Globus pallidus (tissue), 1 donor: ENCODE measurements around the gene JPH2.
"Not testable (repeated sequence)": the region's sequence is repeated elsewhere in the genome, so short reads cannot be mapped to it uniquely, and the experiment has no call there.

Experiments
- DNase-seq: peaks from one replicate; pipeline ENCODE4 v3.0.0-alpha.2; 2015; ENCODE audit warnings: low spot score

JPH2 gene

GRCh38 chr20:44187054-44187771, at the start of gene JPH2:
JPH2 (minus strand) TSS chr20:44187188; CDS start chr20:44186705, 483 bp downstream.
- no peak for DNase-seq

DNA sequence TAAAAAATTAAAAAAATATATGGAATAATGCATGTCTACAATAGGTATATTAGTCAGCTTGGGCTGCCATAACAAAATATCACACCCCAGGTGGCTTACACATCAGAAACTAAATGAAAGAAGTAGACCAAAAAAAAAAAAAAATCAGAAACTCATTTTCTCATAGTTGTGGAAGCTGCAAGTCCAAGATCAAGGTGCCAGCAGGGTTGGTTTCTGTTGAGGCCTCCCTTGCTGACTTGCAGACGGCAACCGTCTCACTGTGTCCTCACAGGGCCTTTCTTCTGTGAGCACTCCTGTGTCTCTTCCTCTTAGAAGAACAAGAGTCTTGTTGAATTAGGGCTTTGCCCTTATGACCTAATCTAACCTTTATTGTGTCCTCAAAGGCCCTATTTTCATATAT, 48.7 kb upstream of the JPH2 start:
- DNase-seq = no peak

DNA sequence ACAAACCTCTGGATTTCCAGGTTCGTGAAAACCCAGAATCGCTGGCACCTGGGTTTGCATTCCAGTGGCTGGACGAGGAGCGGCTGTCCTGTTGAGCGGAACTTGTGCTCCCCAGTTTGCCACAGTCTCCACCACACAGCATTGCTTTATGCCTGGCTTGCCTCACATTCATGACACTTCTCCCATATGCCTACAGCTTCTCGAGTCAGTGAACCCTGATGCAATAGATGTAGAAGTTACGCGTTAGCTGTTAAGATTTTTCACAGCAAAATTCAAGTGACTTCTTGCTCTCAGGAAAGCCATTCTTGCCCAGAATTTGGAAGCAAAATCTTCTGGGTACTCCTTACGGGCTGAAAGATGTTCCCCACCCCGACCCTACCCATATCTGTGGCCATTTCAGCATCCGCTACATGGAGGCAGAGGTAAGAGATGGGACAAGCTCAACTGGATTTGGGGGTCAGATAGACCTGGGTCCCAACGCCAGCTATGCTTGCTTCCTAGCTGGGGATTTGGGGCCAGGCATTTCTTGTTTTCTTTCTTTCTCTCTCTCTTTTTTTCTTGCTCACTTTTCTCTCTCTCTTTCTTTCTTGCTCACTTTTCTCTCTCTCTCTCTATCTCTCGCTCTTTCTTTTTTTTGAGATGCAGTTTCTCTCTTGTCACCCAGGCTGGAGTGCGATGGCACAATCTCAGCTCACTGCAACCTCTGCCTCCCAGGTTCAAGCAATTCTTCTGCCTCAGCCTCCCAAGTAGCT, 47.8 kb upstream of the JPH2 start:
- DNase-seq = no peak

GRCh38 chr20:44233436-44234016, 46.5 kb upstream of the JPH2 start:
- no peak for DNase-seq

DNA sequence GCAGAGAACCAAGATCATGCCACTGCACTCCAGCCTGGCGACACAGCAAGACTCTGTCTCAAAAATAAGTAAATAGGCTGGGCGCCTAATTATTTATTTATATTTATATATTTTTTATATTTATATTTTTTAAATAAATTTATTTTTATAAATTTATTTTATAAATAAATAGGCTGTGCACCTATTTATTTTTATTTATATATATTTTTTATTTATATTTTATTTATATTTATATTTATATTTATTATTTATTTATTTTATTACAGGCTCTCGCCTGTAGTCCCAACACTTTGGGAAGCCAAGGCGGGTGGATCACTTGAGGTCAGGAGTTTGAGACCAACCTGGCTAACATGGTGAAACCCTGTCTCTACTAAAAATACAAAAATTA, 45.5 kb upstream of the JPH2 start:
- not testable (repeated sequence) for DNase-seq

- no peak for DNase-seq
These were observed 44.9 kb upstream of the JPH2 start for GRCh38 chr20:44231713-44232468.

- DNase-seq = no peak
These were observed 44.2 kb upstream of the JPH2 start for GRCh38 chr20:44231193-44231592.

DNA sequence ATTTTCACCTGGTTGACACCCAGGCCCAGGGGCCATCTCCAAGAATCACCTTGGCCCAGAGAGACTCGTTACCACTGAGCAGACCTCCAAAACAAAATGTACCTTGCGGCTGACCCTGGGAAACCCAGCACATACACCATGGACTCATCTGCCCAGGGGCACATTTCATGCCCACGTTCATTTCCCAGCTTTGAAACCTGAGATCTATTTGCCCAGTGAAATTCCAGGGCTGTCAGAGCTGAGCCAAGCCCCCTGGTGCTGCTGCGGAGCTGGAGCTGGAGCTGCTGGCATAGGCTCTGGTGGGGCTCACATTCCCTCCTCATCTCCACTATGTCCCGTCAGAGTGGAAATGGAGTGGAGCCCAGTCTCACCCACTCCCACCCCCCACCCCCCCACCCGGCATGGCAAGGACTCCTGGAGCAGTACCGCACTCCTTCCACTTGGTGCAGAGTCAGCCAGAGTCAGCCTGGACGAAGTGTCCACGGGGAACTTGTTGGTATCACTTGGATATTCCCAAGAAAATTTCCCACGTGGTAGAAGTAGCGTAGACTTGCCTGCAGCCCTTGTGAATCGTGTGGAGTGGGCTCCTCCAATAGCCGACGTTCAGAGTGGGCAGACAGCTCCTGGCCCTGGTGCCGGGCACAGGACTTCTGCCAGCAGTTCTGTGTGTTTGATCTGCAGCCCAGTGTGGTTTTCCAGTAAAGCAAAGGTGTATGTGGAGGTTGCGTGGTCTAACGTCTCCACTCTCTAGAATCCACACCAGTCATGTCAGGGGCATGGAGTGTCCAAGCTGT, 41.7 kb upstream of the JPH2 start:
- DNase-seq = no peak

DNA sequence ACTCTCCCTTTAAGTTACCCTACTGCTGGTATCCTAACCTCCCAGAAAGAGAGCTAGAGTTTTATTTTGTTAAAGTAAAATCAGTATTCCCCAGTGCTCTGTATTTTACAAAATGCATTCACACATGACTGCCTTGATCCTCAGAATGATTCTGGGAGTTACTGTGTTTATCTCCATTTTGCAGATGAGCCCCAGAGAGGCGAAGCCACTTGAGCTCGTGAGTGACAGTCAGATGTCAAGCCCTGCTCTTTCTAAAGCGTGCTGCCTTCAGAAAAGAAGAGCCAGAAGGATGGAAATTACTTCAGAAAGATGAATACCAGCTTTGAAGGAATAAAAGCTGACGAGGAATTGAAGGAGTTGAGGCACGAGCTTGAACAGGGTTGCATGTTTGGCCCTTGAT, 37.6 kb upstream of the JPH2 start:
- no peak for DNase-seq

DNA sequence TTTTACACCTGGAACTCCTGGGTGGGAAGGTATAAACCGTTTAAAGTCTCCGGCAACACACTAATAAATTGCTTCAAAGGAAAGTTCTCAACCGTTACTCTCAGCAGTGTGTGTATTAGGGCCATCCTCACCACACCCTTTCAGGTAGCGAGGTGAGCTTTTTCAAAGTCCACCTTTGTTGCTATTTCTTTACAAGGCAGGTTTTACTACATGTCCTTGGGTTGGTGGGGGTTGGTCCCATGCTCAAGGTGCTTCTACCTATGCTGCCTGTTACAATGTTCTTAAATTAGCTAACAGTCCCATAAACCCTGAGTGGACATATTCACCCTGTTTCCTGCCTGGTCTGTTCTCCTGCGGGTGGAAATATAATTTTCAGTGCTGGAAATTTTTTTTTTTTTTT, 36.7 kb upstream of the JPH2 start:
- no peak for DNase-seq

DNA sequence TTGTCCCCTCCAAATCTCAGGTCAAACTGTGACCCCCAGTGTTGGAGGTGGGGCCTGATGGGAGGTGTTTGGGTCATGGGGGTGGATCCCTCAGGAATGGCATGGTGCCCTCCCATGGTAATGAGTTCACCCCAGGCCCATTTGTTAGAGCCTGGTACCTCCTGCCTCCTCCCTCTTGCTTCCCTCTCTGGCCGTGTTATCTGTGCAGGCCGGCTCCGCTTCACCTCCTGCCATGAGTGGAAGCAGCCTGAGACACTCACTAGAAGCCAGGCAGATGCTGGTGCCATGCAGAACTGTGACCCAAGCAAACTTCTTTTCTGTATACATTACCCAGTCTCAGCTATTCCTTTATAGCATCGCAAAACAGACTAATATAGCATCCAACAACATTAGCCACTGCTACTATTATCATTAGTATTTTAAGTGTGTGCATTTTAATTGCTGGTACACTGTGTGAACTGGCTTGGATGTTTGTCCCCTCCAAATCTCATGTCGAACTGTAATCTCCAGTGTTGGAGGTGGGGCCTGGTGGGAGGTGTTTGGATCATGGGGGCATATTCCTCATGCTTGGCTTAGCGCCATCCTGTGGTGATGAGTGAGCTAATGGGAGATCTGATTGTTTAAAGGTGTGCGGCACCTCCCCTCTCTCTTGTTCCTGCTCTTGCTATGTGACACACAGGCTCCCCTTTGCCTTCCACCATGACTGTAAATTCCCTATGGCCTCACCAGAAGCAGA, 35.8 kb upstream of the JPH2 start:
- DNase-seq = no peak

DNA sequence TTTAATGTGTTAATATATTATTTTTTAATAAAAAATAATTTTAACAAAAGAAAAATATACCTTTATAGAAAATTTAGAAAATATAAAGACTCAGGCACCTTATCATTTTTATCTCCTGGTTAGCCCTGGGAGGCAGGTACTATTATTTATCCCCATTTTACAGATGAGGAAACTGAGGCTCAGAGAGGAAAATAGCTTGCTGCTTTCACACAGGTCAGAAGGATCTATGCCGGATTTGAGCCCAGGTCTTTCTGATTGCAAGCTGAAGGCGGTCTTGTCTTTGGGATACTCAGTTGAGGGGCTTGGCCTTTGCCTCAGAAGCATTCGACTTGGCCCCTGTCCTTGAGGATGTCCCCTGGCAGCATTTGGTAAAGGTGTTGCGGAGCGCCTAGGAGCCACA, 35.0 kb upstream of the JPH2 start:
- DNase-seq = no peak

GRCh38 chr20:44221368-44221954, 34.5 kb upstream of the JPH2 start:
- no peak for DNase-seq

DNA sequence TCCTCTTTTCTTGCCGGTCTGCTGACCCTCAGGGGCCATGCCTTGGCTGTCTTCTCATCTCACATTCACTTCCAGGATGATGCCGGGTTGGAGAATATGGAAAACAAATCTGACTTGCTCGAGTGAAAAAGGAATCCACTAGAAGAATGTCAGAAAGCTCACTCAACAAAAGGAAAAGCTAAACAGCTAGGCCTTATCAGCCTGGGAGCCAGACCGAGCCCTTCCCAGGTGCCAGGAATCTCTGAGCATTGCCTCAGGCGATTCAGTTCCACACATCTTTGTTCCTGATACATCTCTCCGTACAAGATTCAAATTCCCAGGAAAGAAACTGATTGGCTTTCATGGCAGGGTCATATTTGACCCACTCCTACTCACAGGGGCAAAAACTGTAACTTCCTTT, 32.8 kb upstream of the JPH2 start:
- DNase-seq = no peak

DNA sequence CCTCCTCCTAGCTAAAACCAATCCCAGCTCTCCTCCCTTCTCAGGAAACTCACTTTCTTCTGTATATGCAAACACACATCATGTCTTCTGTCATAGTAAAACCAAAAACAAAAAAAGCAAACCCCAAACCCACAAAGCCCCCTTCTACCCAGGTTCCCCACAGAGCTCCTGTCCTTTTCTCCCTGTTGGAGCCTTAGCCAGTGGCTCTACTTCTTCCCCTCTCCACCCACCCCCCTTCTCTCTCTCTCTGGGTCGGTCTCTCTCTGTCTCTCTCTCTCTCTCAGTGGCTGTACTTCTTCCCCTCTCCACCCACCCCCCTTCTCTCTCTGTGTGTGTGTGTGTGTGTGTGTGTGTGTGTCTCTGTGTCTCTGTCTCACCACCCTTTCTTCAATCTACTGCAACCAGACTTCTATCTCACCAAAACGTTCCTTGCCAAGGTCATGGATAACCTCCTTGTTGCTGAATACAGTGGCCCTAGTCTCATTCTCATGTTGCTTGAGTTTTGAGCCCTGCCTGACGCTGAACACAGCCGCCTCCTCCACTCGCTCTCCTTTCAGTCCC, 32.3 kb upstream of the JPH2 start:
- DNase-seq = no peak

DNA sequence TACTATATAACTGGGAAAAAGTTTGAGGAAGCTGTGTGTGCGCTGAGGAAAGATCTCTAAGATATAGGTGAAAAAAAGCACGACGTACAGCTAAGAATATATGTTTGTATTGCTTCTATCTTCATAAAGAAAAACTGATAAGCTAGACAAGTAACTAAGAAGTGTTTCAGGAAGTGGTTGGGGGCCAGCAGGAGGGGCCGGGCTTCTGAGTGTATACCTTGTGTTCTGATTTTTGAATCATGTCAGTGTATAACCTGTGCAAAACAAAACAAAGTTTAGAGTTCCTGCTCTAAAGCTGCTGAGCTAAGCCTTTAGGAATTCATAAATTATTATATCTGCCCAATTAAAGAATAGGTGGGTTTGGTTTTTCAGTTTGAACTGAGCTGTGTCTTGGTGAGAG, 31.5 kb upstream of the JPH2 start:
- no peak for DNase-seq

GRCh38 chr20:44217342-44218092, 30.5 kb upstream of the JPH2 start:
- DNase-seq = peak; percentile 48

DNA sequence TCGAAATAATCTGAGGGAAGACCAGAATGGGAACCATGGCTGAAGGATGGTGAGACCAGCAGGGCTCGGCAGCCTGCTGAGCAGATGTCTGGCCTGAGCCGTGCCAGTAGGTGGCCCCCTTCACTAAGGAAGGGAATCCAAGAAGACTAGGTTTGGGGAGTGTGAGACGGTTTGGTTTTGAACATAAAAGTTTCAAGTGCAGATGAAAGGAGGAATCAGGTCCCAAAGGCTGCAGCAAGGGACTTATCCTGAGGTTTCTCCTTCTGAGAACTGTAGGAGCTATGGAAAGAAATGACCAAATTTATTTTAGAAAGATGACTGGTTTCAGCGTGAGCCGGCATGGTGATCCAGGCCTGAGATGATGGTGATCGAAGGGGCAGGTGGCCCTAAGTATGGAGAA, 28.1 kb upstream of the JPH2 start:
- peak; percentile 57 for DNase-seq

- DNase-seq = no peak
These were observed 25.8 kb upstream of the JPH2 start for GRCh38 chr20:44212792-44213191.
